HepG2 (cell line): ENCODE results near the gene PRR30. TPM values are rescaled to one million over a fixed set of nuclear protein-coding genes. Genes with fewer than 3 reads are reported as not detected.

ENCODE experiments used
- ATAC-seq: fragments of 200-7000 bp; cut with Tn5 transposase; 3 replicates; pipeline ENCODE4 v1.9.1; 2020; ENCODE audit warnings: mild to moderate bottlenecking, moderate library complexity
- BruUV-seq: library from RNA; stranded (reverse); fragments of 400-500 nt; replicated peaks from 2 replicates; lab custom pipeline; 2021; lab: Mats Ljungman, UMichigan
- CTCF ChIA-PET: fragments of 300-600 bp; formaldehyde crosslinking; extraction: SDS; loops from one replicate; lab custom pipeline; 2021; ENCODE audit warnings: low total read pairs, inconsistent platforms, low intra/inter-chr PET ratio; lab: Yijun Ruan, JAX
- POLR2A ChIA-PET: fragments of 350-600 bp; sonication (Branson Sonifier 250); formaldehyde crosslinking; loops from one replicate; lab custom pipeline; 2020; ENCODE audit warnings: antibody characterized with exemption, inconsistent platforms; lab: Yijun Ruan, JAX
- DNase-seq: peaks from one replicate; pipeline ENCODE4 v3.0.0-alpha.2; 2015; ENCODE audit warnings: low spot score
- FAIRE-seq: peaks from 3 replicates; lab custom pipeline; 2011; peaks lifted over from hg19 to GRCh38; lab: Jason Lieb, UNC
- H2AFZ ChIP-seq: one replicate; pipeline ENCODE4 v1.6.1; 2011; ENCODE audit warnings: low read length, inconsistent platforms
- H3K27ac ChIP-seq: fragments of 300-600 bp; 3 replicates; pipeline ENCODE4 v1.8.0; 2011; ENCODE audit warnings: mixed run types, mild to moderate bottlenecking, mixed read lengths, low read length, inconsistent platforms; ENCODE audit not compliant: insufficient read depth; ENCODE audit errors: extremely low read length
- H3K27me3 ChIP-seq, 2 experiments: fragments of 200-600 bp in 1 of 2; 2 replicates in 1 of 2; 3 replicates in 1 of 2; pipeline versions ENCODE4 v1.6.0 to v1.8.0; 2011; ENCODE audit warnings: low read length in 2 of 2, mild to moderate bottlenecking in 2 of 2, moderate library complexity in 2 of 2, inconsistent platforms in 1 of 2; ENCODE audit not compliant: insufficient read depth in 2 of 2, control insufficient read depth in 1 of 2
- H3K36me3 ChIP-seq, 2 experiments: fragments of 200-600 bp in 1 of 2; replicated peaks in 1 of 2; 2 replicates in 1 of 2; 3 replicates in 1 of 2; pipeline versions ENCODE4 v1.5.1 to v1.8.0; 2011; ENCODE audit warnings: low read length in 2 of 2, inconsistent platforms in 1 of 2; ENCODE audit not compliant: insufficient read depth in 2 of 2, control insufficient read depth in 1 of 2
- H3K4me1 ChIP-seq: 2 replicates; pipeline ENCODE4 v1.5.1; 2012; ENCODE audit warnings: low read length, inconsistent platforms; ENCODE audit not compliant: insufficient read depth
- H3K4me2 ChIP-seq: 2 replicates; pipeline ENCODE4 v1.6.0; 2011; ENCODE audit warnings: low read depth, low read length, inconsistent platforms
- H3K4me3 ChIP-seq, 3 experiments: fragments of 200-600 bp in 1 of 3; sonication (generic), shearing (Covaris generic) in 1 of 3; replicated peaks in 1 of 3; 2 replicates each; pipeline ENCODE4 v1.5.1; 2011 to 2016; ENCODE audit warnings: low read length in 3 of 3, inconsistent platforms in 2 of 3, low read depth in 2 of 3, mild to moderate bottlenecking in 2 of 3, control low read depth in 1 of 3, mixed read lengths in 1 of 3; ENCODE audit not compliant: insufficient read depth in 1 of 3
- H3K79me2 ChIP-seq: one replicate; pipeline ENCODE4 v1.6.1; 2011; ENCODE audit warnings: low read length, inconsistent platforms; ENCODE audit not compliant: insufficient read depth
- H3K9ac ChIP-seq: 2 replicates; pipeline ENCODE4 v1.6.0; 2011; ENCODE audit warnings: mild to moderate bottlenecking, low read depth, low read length, inconsistent platforms; ENCODE audit not compliant: insufficient read depth
- H3K9me3 ChIP-seq: 2 replicates; pipeline ENCODE4 v1.5.1; 2012; ENCODE audit warnings: mild to moderate bottlenecking, low read length
- H4K20me1 ChIP-seq: 2 replicates; pipeline ENCODE4 v1.6.0; 2011; ENCODE audit warnings: inconsistent platforms, mild to moderate bottlenecking, low read length, moderate library complexity; ENCODE audit not compliant: insufficient read depth
- FOXO4 ChIP-seq: sonication (generic); formaldehyde crosslinking; conservative IDR thresholded peaks from 2 replicates; pipeline ENCODE4 v1.8.1; 2023; ENCODE audit warnings: missing genetic modification reagents
- HMGXB4 ChIP-seq, 2 experiments: sonication (generic) in 1 of 2; formaldehyde crosslinking in 1 of 2; IDR thresholded peaks; 2 replicates each; pipeline versions ENCODE4 v1.4.0 to v1.6.1; 2018 to 2020; ENCODE audit warnings: missing genetic modification reagents in 2 of 2, borderline replicate concordance in 1 of 2, low read depth in 1 of 2, mild to moderate bottlenecking in 1 of 2, missing biosample characterization in 1 of 2
- KAT7 ChIP-seq: IDR thresholded peaks from 2 replicates; pipeline ENCODE4 v1.6.1; 2018; ENCODE audit warnings: borderline replicate concordance, missing compliant biosample characterization
- NCOA1 ChIP-seq: sonication (generic); formaldehyde crosslinking; IDR thresholded peaks from 2 replicates; pipeline ENCODE4 v1.9.0; 2021; ENCODE audit warnings: missing genetic modification reagents
- NFYC ChIP-seq: IDR thresholded peaks from 2 replicates; pipeline ENCODE4 v1.6.1; 2016; ENCODE audit warnings: missing genetic modification reagents, missing compliant biosample characterization
- PHF21A ChIP-seq: sonication (generic); formaldehyde crosslinking; IDR thresholded peaks from 2 replicates; pipeline ENCODE4 v1.5.0; 2020; ENCODE audit warnings: mild to moderate bottlenecking, missing genetic modification reagents
- SALL2 ChIP-seq: sonication (generic); formaldehyde crosslinking; IDR thresholded peaks from 2 replicates; pipeline ENCODE4 v1.8.1; 2023; ENCODE audit warnings: mild to moderate bottlenecking, missing genetic modification reagents, inconsistent platforms
- TFDP1 ChIP-seq: IDR thresholded peaks from 2 replicates; pipeline ENCODE4 v1.6.1; 2016; ENCODE audit warnings: missing compliant biosample characterization, missing genetic modification reagents, borderline replicate concordance
- ZNF318 ChIP-seq: sonication (generic); formaldehyde crosslinking; IDR thresholded peaks from 2 replicates; pipeline ENCODE4 v1.4.0; 2020; ENCODE audit warnings: mild to moderate bottlenecking, missing genetic modification reagents
- ZNF737 ChIP-seq: sonication (generic); formaldehyde crosslinking; IDR thresholded peaks from 2 replicates; pipeline ENCODE4 v1.5.0; 2020; ENCODE audit warnings: missing genetic modification reagents, mild to moderate bottlenecking, borderline replicate concordance
- WGBS: methylation state at CpG from one replicate; pipeline ENCODE4 v1.1.6; 2017; ENCODE audit warnings: low lambda C conversion rate; 5-methylcytosine and 5-hydroxymethylcytosine counted together
- in situ Hi-C: cut with HindIII; loops from 2 replicates; pipeline ENCODE4 v1.10.0; 2017; ENCODE audit warnings: low pct_unique_long_range_greater_than_20kb; ENCODE audit not compliant: extremely low pct_ligation_motif_present
- intact Hi-C: fragments of 100-400 bp; cut with micrococcal nuclease; formaldehyde crosslinking; loops from one replicate; pipeline ENCODE4 v1.10.0; 2022; ENCODE audit not compliant: unreplicated experiment
- polyA plus RNA-seq, 8 experiments: library from polyadenylated mRNA; depleted of rRNA in 3 of 8; stranded (reverse) in 7 of 8; unstranded in 1 of 8; fragments of >200 nt; fragmentation: Illumina TruSeq in 4 of 8; extraction: Trizol in 4 of 8; gene quantifications; 2 replicates each; pipeline versions ENCODE4 v1.2.1 to v1.2.3, GENCODE V29; 2011 to 2016; ENCODE audit warnings: low read depth in 4 of 8, missing spikeins in 1 of 8, mixed read lengths in 1 of 8; ENCODE audit not compliant: insufficient read depth in 1 of 8
- total RNA-seq, 5 experiments: library from RNA; depleted of rRNA; stranded (reverse); fragments of >200 nt; fragmentation: Illumina TruSeq; extraction: Trizol; gene quantifications; 2 replicates each; pipeline ENCODE4 v1.2.3, GENCODE V29; 2016; ENCODE audit warnings: low read depth in 1 of 5

The PRR30 gene
- total and polyA plus RNA-seq, 2 of the 13 experiments (the other 11 are each of a cell fraction or from before 2014, with no cell fraction given) = not detected

- TF ChIP-seq FOXO4 (no peak), PHF21A (0 out of 2 replicates have a peak, but pooled peaks have one; percentile 5), NCOA1 (CRISPR knock-in tag) (no peak), NFYC (CRISPR knock-in tag) (no peak), SALL2 (CRISPR knock-in tag) (no peak)
Observed at GRCh38 chr2:27122791-27123190, 16.4 kb downstream of the PRR30 start (continued).

- H3K9ac ChIP-seq = peak overlapping the region; percentile 19; the same call in 1 of the 2 replicates
- peaks cover 71% of the 10 kb centered on the region for H3K4me1 ChIP-seq
- no peak overlapping the region for H2AFZ ChIP-seq
- no TSS peak for BruUV-seq
- no peaks in the 10 kb centered on the region for H3K36me3 ChIP-seq
- no peak for FAIRE-seq
- no peaks in the 10 kb centered on the region for H4K20me1 ChIP-seq
- ChIA-PET CTCF (no interaction called here), POLR2A (interaction anchor here (5.3 kb wide), 1 partner anchor 11 kb away, joined by 76 read pairs; the partner anchor contains the start of gene PREB)
- in situ Hi-C loops = no loop called here
- H3K27ac ChIP-seq = no peak overlapping the region
- H3K4me2 ChIP-seq = peak overlapping the region; percentile 99
- no peak for ATAC-seq
- DNase-seq = no peak
- WGBS = 18% methylated on average over 2 of the region's 2 CpGs
- H3K79me2 ChIP-seq = no peaks in the 10 kb centered on the region
- intact Hi-C loops = no loop called here
- 0 out of 6 replicates have a peak overlapping the region, but pooled peaks of 1 of the 3 experiments have one; percentile 7 for H3K4me3 ChIP-seq
- H3K27me3 ChIP-seq = peaks cover 2 to 48% of the 10 kb centered on the region in 2 experiments; a peak in 4 of 5 replicates
- H3K9me3 ChIP-seq = no peaks in the 10 kb centered on the region
- TF ChIP-seq KAT7 (no peak), HMGXB4 (CRISPR knock-in tag; IDR thresholded peaks at IDR 0.05; ENCODE audit: borderline replicate concordance in 1 of 2, low read depth in 1 of 2) (no peak), ZNF318 (no peak), ZNF737 (no peak), TFDP1 (CRISPR knock-in tag) (no peak)
Observed at GRCh38 chr2:27121906-27122305, 17.3 kb downstream of the PRR30 start.
